Measurements from ENCODE around the gene MYF6. TPM values are rescaled to one million over a fixed set of nuclear protein-coding genes. Genes with fewer than 3 reads are reported as not detected.

MYF6 gene
- total RNA-seq, 1 experiment from 2014 or later = not detected

- Mint-ChIP-seq H3K27ac (ENCODE audit: unreplicated experiment) (no peak overlapping the region), H3K4me1 (ENCODE audit: low read depth, unreplicated experiment) (peaks cover under 1% of the 10 kb centered on the region), H3K27me3 (ENCODE audit: unreplicated experiment) (no peaks in the 10 kb centered on the region), H3K4me3 (ENCODE audit: low read depth, unreplicated experiment) (no peak overlapping the region), H3K9me3 (ENCODE audit: low read depth, unreplicated experiment) (no peaks in the 10 kb centered on the region), H3K36me3 (ENCODE audit: insufficient read depth, unreplicated experiment) (no peaks in the 10 kb centered on the region)
- CTCF ChIA-PET = no interaction called here
- intact Hi-C loops (cut with micrococcal nuclease; ENCODE audit: unreplicated experiment) = no loop called here
- TF ChIP-seq, protein P1, sequence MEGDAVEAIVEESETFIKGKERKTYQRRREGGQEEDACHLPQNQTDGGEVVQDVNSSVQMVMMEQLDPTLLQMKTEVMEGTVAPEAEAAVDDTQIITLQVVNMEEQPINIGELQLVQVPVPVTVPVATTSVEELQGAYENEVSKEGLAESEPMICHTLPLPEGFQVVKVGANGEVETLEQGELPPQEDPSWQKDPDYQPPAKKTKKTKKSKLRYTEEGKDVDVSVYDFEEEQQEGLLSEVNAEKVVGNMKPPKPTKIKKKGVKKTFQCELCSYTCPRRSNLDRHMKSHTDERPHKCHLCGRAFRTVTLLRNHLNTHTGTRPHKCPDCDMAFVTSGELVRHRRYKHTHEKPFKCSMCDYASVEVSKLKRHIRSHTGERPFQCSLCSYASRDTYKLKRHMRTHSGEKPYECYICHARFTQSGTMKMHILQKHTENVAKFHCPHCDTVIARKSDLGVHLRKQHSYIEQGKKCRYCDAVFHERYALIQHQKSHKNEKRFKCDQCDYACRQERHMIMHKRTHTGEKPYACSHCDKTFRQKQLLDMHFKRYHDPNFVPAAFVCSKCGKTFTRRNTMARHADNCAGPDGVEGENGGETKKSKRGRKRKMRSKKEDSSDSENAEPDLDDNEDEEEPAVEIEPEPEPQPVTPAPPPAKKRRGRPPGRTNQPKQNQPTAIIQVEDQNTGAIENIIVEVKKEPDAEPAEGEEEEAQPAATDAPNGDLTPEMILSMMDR (IDR thresholded peaks at IDR 0.05; ENCODE audit: unreplicated experiment) = no peak
- no peak for DNase-seq
- no TSS peak for BruUV-seq (replicated peaks)
Measured at GRCh38 chr12:80697270-80697887, 10.1 kb upstream of the MYF6 start.

DNA sequence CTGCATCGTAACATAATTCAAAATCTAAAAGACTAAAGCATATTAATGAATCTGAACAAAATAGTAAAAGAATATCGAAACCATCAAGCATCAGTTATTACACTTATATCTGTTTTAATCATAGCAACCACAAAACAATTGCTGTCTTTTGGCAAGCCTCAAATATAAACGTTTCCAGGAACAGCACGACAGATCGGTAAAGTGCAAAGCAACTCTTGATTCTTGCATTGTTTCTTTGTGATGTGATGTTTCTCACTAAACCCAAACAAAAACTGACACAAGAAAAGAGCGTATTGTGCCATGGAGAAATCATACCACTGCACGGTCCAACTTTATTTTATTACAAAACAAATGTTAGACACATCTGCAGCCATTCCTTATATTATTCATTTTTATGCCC is 9.2 kb upstream of the MYF6 start:
- Mint-ChIP-seq H3K4me3 (ENCODE audit: low read depth, unreplicated experiment) (no peak overlapping the region), H3K9me3 (ENCODE audit: low read depth, unreplicated experiment) (no peaks in the 10 kb centered on the region), H3K27ac (ENCODE audit: unreplicated experiment) (no peak overlapping the region), H3K27me3 (ENCODE audit: unreplicated experiment) (no peaks in the 10 kb centered on the region), H3K4me1 (ENCODE audit: low read depth, unreplicated experiment) (peaks cover 9% of the 10 kb centered on the region), H3K36me3 (ENCODE audit: insufficient read depth, unreplicated experiment) (no peaks in the 10 kb centered on the region)
- no peak for DNase-seq
- intact Hi-C loops (cut with micrococcal nuclease; ENCODE audit: unreplicated experiment) = no loop called here
- CTCF ChIA-PET = no interaction called here
- BruUV-seq (replicated peaks) = no TSS peak
- TF ChIP-seq, protein P1 (IDR thresholded peaks at IDR 0.05; ENCODE audit: unreplicated experiment) = no peak

- no peaks in the 10 kb centered on the region for H3K36me3 Mint-ChIP-seq (ENCODE audit: insufficient read depth, unreplicated experiment)
- H3K9me3 Mint-ChIP-seq (ENCODE audit: low read depth, unreplicated experiment) = no peaks in the 10 kb centered on the region
- CTCF ChIA-PET = no interaction called here
- peaks cover 15% of the 10 kb centered on the region for H3K4me1 Mint-ChIP-seq (ENCODE audit: low read depth, unreplicated experiment)
- no peak overlapping the region for H3K4me3 Mint-ChIP-seq (ENCODE audit: low read depth, unreplicated experiment)
- DNase-seq = no peak
- H3K27me3 Mint-ChIP-seq (ENCODE audit: unreplicated experiment) = no peaks in the 10 kb centered on the region
- H3K27ac Mint-ChIP-seq (ENCODE audit: unreplicated experiment) = no peak overlapping the region
- intact Hi-C loops (cut with micrococcal nuclease; ENCODE audit: unreplicated experiment) = no loop called here
- BruUV-seq (replicated peaks) = no TSS peak
- TF ChIP-seq, protein P1 (IDR thresholded peaks at IDR 0.05; ENCODE audit: unreplicated experiment) = no peak
Measured at GRCh38 chr12:80698847-80699542, 8.4 kb upstream of the MYF6 start.

- Mint-ChIP-seq H3K27ac (ENCODE audit: unreplicated experiment) (no peak overlapping the region), H3K27me3 (ENCODE audit: unreplicated experiment) (no peaks in the 10 kb centered on the region), H3K4me1 (ENCODE audit: low read depth, unreplicated experiment) (peaks cover 15% of the 10 kb centered on the region), H3K4me3 (ENCODE audit: low read depth, unreplicated experiment) (no peak overlapping the region), H3K36me3 (ENCODE audit: insufficient read depth, unreplicated experiment) (no peaks in the 10 kb centered on the region), H3K9me3 (ENCODE audit: low read depth, unreplicated experiment) (no peaks in the 10 kb centered on the region)
- TF ChIP-seq, protein P1 (IDR thresholded peaks at IDR 0.05; ENCODE audit: unreplicated experiment) = no peak
- no TSS peak for BruUV-seq (replicated peaks)
- DNase-seq = no peak
- CTCF ChIA-PET = no interaction called here
- intact Hi-C loops (cut with micrococcal nuclease; ENCODE audit: unreplicated experiment) = no loop called here
Measured at GRCh38 chr12:80700327-80700726, 7.1 kb upstream of the MYF6 start.

Data from Calu3 (cell line).